HG02678 (cell line): Measurements from ENCODE around the gene CYTL1.
"Not testable (repeated sequence)": the region's sequence is repeated elsewhere in the genome, so short reads cannot be mapped to it uniquely, and the experiment has no call there.

ENCODE experiments used
- ATAC-seq: cut with Tn5 transposase; IDR thresholded peaks from one replicate; pipeline ENCODE4 v1.9.1; 2021; ENCODE audit warnings: mild to moderate bottlenecking, moderate library complexity; ENCODE audit not compliant: unreplicated experiment

Gene CYTL1

DNA sequence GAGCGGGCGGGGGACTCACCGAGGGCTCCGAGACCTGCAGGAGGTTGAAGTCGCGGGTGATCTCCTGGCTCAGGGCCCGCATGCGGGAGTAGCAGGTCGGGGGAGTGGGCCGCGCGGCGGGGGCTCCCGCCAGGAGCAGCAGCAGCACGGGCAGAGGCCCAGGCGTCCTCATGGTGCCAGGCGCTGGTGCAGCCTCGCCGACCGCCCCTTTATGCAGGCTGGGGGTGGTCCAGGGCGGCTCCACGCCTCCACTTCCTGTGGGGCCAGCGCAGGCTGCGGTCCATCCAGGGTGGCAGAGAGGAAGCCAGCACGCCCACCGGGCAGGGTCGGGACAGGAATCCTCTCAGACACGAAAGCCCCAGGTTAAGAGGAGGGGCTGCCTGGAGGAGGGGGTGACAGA lies at the start of gene CYTL1:
Gene CYTL1 (minus strand): TSS at position 185 of the 400 bp plus-strand sequence. CDS start 13 bp downstream, at position 172.
- ATAC-seq: no peak

DNA sequence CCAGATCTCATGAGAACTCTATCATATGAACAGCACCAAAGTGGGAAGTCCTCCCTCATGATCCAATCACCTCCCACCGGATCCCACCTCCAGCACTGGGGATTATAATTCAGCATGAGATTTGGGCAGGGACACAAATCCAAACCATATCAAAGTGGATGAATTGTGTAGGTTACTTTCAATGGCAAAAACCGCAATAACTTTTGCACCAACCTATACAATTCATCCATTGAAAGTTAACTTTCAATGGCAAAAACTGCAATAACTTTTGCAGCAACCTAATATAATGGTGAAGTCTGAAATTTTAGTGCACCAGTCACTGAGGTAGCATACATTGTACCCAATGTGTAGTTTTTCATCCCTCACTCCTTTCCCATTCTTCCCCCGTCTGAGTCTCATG lies 48.6 kb upstream of the CYTL1 start:
- no peak for ATAC-seq

DNA sequence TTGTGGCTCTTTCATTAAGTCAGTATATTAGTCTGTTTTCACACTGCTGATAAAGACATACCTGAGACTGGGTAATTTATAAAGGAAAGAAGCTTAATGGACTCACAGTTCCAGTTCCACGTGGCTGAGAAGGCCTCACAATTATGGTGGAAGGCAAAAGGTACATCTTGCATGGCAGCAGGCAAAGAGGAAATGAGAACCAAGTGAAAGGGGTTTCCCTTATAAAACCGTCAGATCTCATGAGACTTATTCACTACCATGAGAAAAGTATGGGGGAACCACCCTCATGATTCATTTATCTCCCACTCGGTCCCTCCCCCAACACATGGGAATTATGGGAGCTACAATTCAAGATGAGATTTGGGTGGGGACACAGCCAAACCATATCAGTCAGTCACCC lies 47.7 kb upstream of the CYTL1 start:
- not testable (repeated sequence) for ATAC-seq

GRCh38 chr4:5066101-5066500 lies 46.8 kb upstream of the CYTL1 start:
- ATAC-seq: no peak

GRCh38 chr4:5055411-5055810 lies 36.2 kb upstream of the CYTL1 start:
- ATAC-seq: no peak

GRCh38 chr4:5054532-5054931 lies 35.3 kb upstream of the CYTL1 start:
- no peak for ATAC-seq

DNA sequence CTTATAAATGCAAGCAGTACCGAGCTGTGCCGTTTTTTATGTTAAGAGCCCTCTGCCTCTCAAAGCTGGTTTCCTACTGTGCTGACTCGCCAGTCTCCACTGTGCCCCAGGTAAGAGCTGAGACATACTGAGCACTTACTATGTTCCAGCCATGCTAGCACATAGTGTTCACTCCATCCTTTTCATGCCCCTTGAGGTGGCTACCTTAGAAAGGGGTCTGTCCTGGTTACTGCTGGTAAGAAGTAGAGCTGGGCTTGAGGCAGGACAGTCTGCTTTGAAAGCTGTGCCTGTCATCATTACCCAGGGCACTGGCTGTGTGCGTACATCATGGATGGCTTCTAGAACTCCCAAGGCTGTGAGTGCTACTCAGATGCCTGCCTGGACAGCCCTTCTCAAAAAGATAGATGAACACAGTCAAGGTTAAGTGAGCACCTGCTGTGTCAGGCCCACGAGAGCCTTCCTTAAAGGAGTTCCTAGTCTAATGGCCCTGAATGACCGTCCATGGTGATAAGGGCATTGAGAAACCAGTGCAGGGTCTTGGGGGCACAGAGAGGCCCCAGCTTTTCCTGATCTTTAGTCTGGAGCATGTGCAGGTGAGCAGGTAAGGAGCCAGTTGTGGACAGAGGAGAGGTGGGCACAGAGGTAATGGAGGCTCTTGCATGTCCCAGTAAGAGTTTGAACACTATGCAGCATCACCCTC lies 33.6 kb upstream of the CYTL1 start:
- no peak for ATAC-seq

DNA sequence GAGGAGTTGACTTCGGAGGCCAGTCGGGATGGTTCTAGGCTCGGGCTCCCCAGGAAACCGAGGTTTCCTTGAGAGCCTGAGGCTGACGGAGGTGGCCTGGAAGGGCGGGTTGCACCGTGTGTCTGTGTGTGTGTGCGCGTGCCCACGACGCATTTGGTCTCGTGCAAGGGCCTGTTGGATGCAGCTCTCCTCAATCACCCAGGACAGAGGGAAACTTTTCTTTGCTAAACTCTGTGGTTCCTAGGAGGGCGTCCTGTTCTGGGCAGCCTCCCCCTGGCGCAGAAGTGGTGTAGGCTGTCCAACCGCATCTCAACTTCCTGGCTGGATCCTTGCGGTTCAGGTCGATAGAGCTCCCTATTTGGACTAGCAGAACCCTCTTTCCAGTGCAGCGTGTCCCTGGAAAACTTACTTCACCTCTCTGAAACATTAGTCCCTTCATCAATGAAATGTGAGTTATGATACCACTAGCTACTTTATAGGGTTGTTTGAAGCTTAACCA lies 33.0 kb upstream of the CYTL1 start:
- ATAC-seq: no peak

DNA sequence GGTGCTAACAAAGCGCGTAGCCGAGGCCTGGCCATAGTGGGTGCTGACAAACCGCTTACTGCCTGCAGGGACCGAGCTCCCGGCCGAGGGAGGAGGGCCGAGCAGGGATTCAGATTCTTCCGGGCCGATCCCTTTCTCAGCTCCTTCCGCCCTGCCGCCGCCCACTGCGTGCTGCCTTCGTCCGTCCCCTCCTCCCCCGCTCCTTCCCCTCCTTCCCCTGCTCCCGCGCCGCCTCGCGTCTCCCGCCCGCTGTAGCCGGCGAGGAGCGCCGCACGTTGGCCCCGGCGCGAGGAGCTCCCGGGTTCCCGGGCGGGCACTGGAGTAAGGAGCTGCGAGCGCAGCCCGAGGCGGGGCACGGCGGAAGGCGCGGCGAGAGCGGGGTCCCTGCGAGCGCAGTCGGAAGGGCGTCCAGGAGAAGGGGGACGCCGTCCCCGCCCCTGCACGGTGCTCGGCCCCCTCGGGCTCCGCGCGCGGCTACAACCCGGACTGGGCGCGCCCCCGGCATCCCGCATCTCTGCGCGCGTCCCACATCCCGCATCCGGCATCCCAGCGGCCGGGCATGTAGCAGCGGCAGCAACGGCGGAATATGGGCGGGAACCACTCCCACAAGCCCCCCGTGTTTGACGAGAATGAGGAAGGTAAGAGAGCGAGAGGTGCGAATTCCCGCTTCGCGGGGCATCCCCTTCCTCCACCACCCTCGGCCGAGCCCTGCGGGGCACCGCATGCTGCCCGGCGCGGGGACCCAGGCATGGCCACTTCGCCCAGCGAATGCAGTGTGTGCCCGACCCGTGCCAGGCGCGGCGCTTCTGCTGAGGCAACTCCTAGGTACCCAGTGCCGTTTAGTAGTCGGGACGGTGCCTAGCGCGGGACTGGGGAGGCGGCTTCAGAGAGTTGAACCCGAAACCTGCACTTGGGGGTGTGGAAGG lies 32.3 kb upstream of the CYTL1 start, which contains the start of gene STK32B:
Gene STK32B (plus strand): TSS at position 203 of the 926 bp plus-strand sequence.
- ATAC-seq: no peak

- peak; percentile 48 for ATAC-seq
These were observed 31.4 kb upstream of the CYTL1 start for GRCh38 chr4:5050520-5051277.

DNA sequence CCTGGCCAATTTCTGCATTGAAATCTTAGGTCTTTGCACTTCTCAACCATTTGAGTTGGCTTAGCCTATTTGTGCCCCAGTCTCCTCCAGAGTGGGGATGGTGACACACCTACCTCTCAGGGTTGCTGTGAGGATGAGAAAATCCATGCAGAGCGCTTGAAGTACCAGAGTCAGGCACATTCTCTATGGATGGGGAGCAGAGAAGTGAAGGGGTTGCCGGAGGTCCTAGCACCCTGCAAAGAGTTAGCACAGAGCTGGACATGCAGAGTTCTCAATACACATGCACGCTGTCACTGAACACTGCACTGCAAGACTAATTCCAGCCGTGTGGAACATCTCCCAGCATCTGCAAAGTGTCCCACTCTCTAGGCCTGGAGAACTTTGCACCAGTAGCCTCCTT lies 29.5 kb upstream of the CYTL1 start:
- no peak for ATAC-seq

GRCh38 chr4:5045097-5045496 lies 25.8 kb upstream of the CYTL1 start:
- no peak for ATAC-seq

DNA sequence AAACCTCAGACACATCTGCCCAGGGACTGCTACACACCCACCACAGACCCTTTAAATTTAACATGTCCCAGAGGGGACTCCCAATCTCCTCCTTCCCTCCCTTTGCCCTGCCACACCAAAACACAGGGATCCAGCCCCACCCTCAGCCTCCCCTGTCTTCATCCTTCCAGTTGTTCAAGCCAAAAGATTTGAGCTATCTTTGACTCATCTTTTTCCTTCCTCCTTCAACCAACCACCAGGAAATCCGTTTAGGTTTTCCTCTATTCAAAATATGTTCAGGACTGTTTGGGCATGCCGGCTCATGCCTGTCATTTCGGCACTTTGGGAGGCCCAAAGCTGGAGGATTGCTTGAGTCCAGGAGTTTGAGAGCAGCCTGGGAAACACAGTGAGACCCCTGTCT lies 25.1 kb upstream of the CYTL1 start:
- ATAC-seq: no peak

- ATAC-seq: no peak
These were observed 24.3 kb upstream of the CYTL1 start for GRCh38 chr4:5043579-5043978.

GRCh38 chr4:5041699-5042098 lies 22.4 kb upstream of the CYTL1 start:
- ATAC-seq: no peak

GRCh38 chr4:5040856-5041620 lies 21.8 kb upstream of the CYTL1 start:
- ATAC-seq: no peak

DNA sequence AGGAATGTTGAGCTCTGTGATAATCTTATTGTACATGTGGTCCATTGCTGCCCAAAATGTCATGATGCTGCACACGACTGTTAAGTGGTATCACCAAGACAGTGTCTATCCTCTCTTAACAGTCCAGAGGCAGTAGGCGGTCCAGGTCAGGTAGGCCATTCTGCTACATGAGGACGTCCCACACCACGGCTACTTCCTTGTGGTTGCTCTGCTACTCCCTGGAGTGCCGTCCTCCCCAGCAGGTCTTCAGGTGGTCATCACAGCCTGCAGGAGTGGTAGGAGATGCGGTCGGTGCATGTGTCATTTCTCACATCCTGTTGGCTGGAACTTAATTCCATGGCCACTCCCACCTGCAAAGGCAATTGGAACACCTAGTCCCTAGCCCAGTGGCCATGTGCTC lies 20.5 kb upstream of the CYTL1 start:
- no peak for ATAC-seq

DNA sequence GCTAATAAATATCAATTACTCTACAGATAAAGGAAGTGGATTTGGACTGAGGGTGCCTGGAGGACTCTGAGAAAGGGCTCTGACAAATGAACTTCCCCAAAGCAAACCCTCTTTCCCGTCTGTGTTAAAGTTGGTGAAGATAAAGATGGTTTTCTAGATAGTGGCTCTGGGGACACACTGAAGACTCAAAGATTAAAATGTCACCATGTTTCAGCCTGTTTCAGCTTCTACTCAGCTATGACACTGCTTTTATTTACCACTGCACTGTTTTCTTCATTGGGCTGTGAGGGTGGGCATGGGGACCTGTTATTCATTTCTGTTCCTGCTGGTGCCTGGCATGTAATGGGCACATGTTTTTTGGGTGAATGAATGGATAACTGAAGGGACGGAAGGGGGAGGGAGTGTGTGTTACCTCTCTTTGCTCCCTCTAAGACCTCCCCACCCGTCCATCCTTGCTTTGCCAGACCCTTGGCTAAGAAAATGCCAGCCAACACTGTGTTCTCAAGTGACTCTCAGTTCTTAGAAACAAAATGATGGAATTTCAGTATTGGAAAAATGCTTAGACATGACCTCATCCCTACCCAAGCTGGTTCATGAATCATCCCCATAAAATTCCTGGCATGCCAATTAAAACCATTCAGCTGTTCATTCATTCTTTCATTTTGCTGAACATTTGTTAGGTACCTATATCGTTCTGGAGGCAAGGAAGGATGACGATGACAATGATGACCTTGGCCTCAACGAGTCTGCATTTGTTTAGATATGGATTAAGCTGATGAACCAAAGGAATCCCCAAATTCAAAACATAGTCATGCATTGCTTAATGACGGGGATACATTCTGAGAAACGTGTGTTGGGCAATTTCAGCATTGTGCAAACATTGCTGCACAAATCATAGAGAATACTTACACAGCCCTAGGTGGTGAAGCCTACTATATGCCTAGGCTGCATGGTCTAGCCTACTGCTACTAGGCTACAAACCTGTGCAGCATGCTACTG lies 18.6 kb upstream of the CYTL1 start:
- ATAC-seq: no peak

DNA sequence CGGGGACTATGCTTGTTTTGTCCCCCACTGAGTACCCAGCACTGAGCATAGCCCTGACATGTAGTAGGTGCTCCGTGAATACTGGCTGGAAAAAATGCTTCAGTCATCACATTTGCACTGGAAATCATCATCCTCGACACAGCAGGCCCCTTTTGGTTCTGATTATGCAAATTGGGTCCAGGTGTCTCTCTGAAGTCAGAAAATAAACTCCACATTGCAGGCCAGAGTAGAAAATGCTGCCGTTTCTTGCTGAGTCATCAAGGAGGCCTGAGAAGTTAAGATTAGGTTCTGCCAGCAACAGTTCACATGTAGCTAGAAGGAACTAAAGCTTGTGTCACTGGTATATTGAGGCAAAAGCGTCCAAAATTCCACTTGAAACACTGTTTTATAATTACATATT lies 17.0 kb upstream of the CYTL1 start:
- no peak for ATAC-seq
